IMR-90 (cell line): Measurements from ENCODE around the gene NAXE. TPM values are rescaled to one million over a fixed set of nuclear protein-coding genes. Genes with fewer than 3 reads are reported as not detected.

Experiments used
- ATAC-seq: fragments of 200-7000 bp; cut with Tn5 transposase; 2 replicates; pipeline ENCODE4 v1.9.1; 2020; ENCODE audit warnings: low read depth, mild to moderate bottlenecking, moderate library complexity
- BruUV-seq: library from RNA; stranded (reverse); fragments of 400-500 nt; replicated peaks from 2 replicates; lab custom pipeline; 2021; lab: Mats Ljungman, UMichigan
- CTCF ChIA-PET: fragments of 300-600 bp; formaldehyde crosslinking; extraction: SDS; loops from one replicate; lab custom pipeline; 2021; ENCODE audit warnings: antibody characterized with exemption; lab: Yijun Ruan, JAX
- POLR2A ChIA-PET: fragments of 300-600 bp; sonication (Branson Sonifier 250); formaldehyde crosslinking; loops from one replicate; lab custom pipeline; 2022; ENCODE audit warnings: antibody characterized with exemption; ENCODE audit not compliant: unreplicated experiment; lab: Charles Lee
- DNase-seq: peaks from one replicate; pipeline ENCODE4 v3.0.0; 2013
- H2AFZ ChIP-seq: replicated peaks from 2 replicates; pipeline ENCODE3; 2013; ENCODE audit warnings: low read length, mild to moderate bottlenecking; ENCODE audit not compliant: poor library complexity
- H2AK5ac ChIP-seq: 2 replicates; pipeline ENCODE4 v1.6.1; 2013; ENCODE audit warnings: low read depth, low read length, inconsistent platforms
- H2AK9ac ChIP-seq: replicated peaks from 2 replicates; pipeline ENCODE3; 2013; ENCODE audit warnings: mild to moderate bottlenecking, low read depth, low read length, moderate library complexity; ENCODE audit not compliant: poor library complexity
- H2BK120ac ChIP-seq: 2 replicates; pipeline ENCODE4 v1.6.1; 2013; ENCODE audit warnings: low read depth, low read length, inconsistent platforms
- H2BK15ac ChIP-seq: 3 replicates; pipeline ENCODE4 v1.6.1; 2013; ENCODE audit warnings: low read depth, low read length, inconsistent platforms
- H2BK20ac ChIP-seq: 2 replicates; pipeline ENCODE4 v1.6.1; 2013; ENCODE audit warnings: low read depth, mild to moderate bottlenecking, inconsistent platforms, low read length, moderate library complexity
- H2BK5ac ChIP-seq: 2 replicates; pipeline ENCODE4 v1.6.1; 2013; ENCODE audit warnings: mild to moderate bottlenecking, low read depth, low read length, inconsistent platforms; ENCODE audit not compliant: poor library complexity, severe bottlenecking
- H3K14ac ChIP-seq: replicated peaks from 2 replicates; pipeline ENCODE4 v1.6.1; 2013; ENCODE audit warnings: low read depth, low read length, inconsistent platforms
- H3K18ac ChIP-seq: 2 replicates; pipeline ENCODE4 v1.6.1; 2013; ENCODE audit warnings: low read depth, low read length, control low read depth
- H3K23ac ChIP-seq: 2 replicates; pipeline ENCODE4 v1.6.1; 2013; ENCODE audit warnings: low read depth, low read length, inconsistent platforms
- H3K27ac ChIP-seq: 2 replicates; pipeline ENCODE4 v1.5.1; 2013; ENCODE audit warnings: mild to moderate bottlenecking, control low read depth, low read length; ENCODE audit not compliant: insufficient read depth
- H3K27me3 ChIP-seq: 2 replicates; pipeline ENCODE4 v1.6.1; 2013; ENCODE audit warnings: low read length; ENCODE audit not compliant: control insufficient read depth, insufficient read depth
- H3K36me3 ChIP-seq: 2 replicates; pipeline ENCODE4 v1.6.1; 2013; ENCODE audit warnings: low read length, mixed read lengths; ENCODE audit not compliant: control insufficient read depth, insufficient read depth
- H3K4ac ChIP-seq: 2 replicates; pipeline ENCODE4 v1.6.1; 2013; ENCODE audit warnings: low read depth, low read length, inconsistent platforms
- H3K4me1 ChIP-seq: 2 replicates; pipeline ENCODE4 v1.6.1; 2013; ENCODE audit warnings: low read length, mixed read lengths; ENCODE audit not compliant: control insufficient read depth, insufficient read depth
- H3K4me2 ChIP-seq: 2 replicates; pipeline ENCODE4 v1.6.1; 2013; ENCODE audit warnings: low read depth, mild to moderate bottlenecking, control low read depth, low read length, moderate library complexity
- H3K4me3 ChIP-seq: 2 replicates; pipeline ENCODE4 v1.5.1; 2013; ENCODE audit warnings: low read depth, mild to moderate bottlenecking, control low read depth, low read length, moderate library complexity; ENCODE audit not compliant: insufficient read depth
- H3K56ac ChIP-seq: 2 replicates; pipeline ENCODE4 v1.6.1; 2013; ENCODE audit warnings: low read length, inconsistent platforms; ENCODE audit not compliant: insufficient read depth; ENCODE audit errors: extremely low read depth
- H3K79me1 ChIP-seq, 2 experiments: 2 replicates each; pipeline ENCODE4 v1.6.1; 2013; ENCODE audit warnings: low read length in 2 of 2, inconsistent platforms in 1 of 2, low read depth in 1 of 2
- H3K9ac ChIP-seq: 2 replicates; pipeline ENCODE4 v1.6.1; 2013; ENCODE audit warnings: low read depth, low read length, control low read depth
- H3K9me1 ChIP-seq: 2 replicates; pipeline ENCODE4 v1.6.1; 2013; ENCODE audit warnings: low read length, inconsistent platforms; ENCODE audit not compliant: insufficient read depth
- H3K9me3 ChIP-seq: 2 replicates; pipeline ENCODE4 v1.6.1; 2013; ENCODE audit warnings: low read length; ENCODE audit not compliant: control insufficient read depth, insufficient read depth
- H4K20me1 ChIP-seq: 2 replicates; pipeline ENCODE4 v1.6.1; 2013; ENCODE audit warnings: low read length, inconsistent platforms; ENCODE audit not compliant: insufficient read depth
- H4K5ac ChIP-seq: 2 replicates; pipeline ENCODE4 v1.6.1; 2013; ENCODE audit warnings: mild to moderate bottlenecking, low read depth, low read length, control low read depth
- H4K8ac ChIP-seq, 2 experiments: 2 replicates each; pipeline ENCODE4 v1.6.1; 2013; ENCODE audit warnings: low read depth in 2 of 2, low read length in 2 of 2, control low read depth in 1 of 2, inconsistent platforms in 1 of 2
- H4K91ac ChIP-seq: 2 replicates; pipeline ENCODE4 v1.6.1; 2013; ENCODE audit warnings: low read depth, low read length, inconsistent platforms; ENCODE audit not compliant: insufficient read depth
- BHLHE40 ChIP-seq: fragments of 150-350 bp; IDR thresholded peaks from 2 replicates; pipeline ENCODE4 v1.6.1; 2016; ENCODE audit warnings: mild to moderate bottlenecking, low read depth, low read length
- CEBPB ChIP-seq: IDR thresholded peaks from 2 replicates; pipeline ENCODE4 v1.6.1; 2012; ENCODE audit warnings: low read depth, low read length, improper control_type of control experiment
- ELK1 ChIP-seq: fragments of 150-350 bp; IDR thresholded peaks from 2 replicates; pipeline ENCODE4 v1.6.1; 2016; ENCODE audit warnings: low read depth, mild to moderate bottlenecking, low read length, moderate library complexity, borderline replicate concordance
- MAZ ChIP-seq: IDR thresholded peaks from 2 replicates; pipeline ENCODE4 v1.6.1; 2012; ENCODE audit warnings: low read depth, mild to moderate bottlenecking, low read length, improper control_type of control experiment, moderate library complexity, borderline replicate concordance
- NFE2L2 ChIP-seq: fragments of 150-350 bp; IDR thresholded peaks from 2 replicates; pipeline ENCODE4 v1.6.1; 2016; ENCODE audit warnings: low read depth, mild to moderate bottlenecking, low read length
- POLR2A ChIP-seq: IDR thresholded peaks from 2 replicates; pipeline ENCODE4 v1.6.1; 2012; ENCODE audit warnings: mild to moderate bottlenecking, low read depth, low read length
- RAD21 ChIP-seq: IDR thresholded peaks from 2 replicates; pipeline ENCODE4 v1.6.1; 2012; ENCODE audit warnings: low read length, improper control_type of control experiment
- RFX5 ChIP-seq: IDR thresholded peaks from 2 replicates; pipeline ENCODE4 v1.8.0; 2012; ENCODE audit warnings: low read depth, mild to moderate bottlenecking, low read length, moderate library complexity
- SMC3 ChIP-seq: fragments of 150-350 bp; IDR thresholded peaks from 2 replicates; pipeline ENCODE4 v1.6.1; 2016; ENCODE audit warnings: low read depth, mild to moderate bottlenecking, antibody characterized with exemption, low read length, moderate library complexity
- USF2 ChIP-seq: fragments of 150-350 bp; IDR thresholded peaks from 2 replicates; pipeline ENCODE4 v1.6.1; 2017; ENCODE audit warnings: mild to moderate bottlenecking, antibody characterized with exemption, low read length, low read depth
- WGBS, 2 experiments: methylation state at CpG; one replicate each; pipeline versions ENCODE4 v1.1.5 to v1.1.7; 2013; ENCODE audit warnings: missing lambda C conversion rate in 2 of 2; ENCODE audit not compliant: insufficient read length in 1 of 2; ENCODE audit errors: extremely low coverage in 2 of 2; 5-methylcytosine and 5-hydroxymethylcytosine counted together
- dilution Hi-C: fragments of 300-500 bp; cut with HindIII; formaldehyde crosslinking; loops from one replicate; pipeline ENCODE4 v1.14.3; 2018; ENCODE audit warnings: low sequenced_read_pairs; ENCODE audit not compliant: unreplicated experiment
- in situ Hi-C: fragments of 300-500 bp; cut with MboI; formaldehyde crosslinking; loops from 3 replicates; pipeline ENCODE4 v1.14.3; 2019; ENCODE audit warnings: low sequenced_read_pairs, inconsistent platforms, mixed read lengths
- intact Hi-C: fragments of 100-400 bp; cut with micrococcal nuclease; formaldehyde crosslinking; loops from 2 replicates; pipeline ENCODE4 v1.10.0; 2022
- polyA plus RNA-seq, 3 experiments: library from polyadenylated mRNA; depleted of rRNA; stranded (reverse); fragments of >200 nt; gene quantifications; 2 replicates each; pipeline ENCODE4 v1.2.3, GENCODE V29; 2012; ENCODE audit warnings: low replicate concordance in 1 of 3
- total RNA-seq: library from RNA; depleted of rRNA; stranded (reverse); fragments of >200 nt; gene quantifications from 2 replicates; pipeline ENCODE4 v1.2.3, GENCODE V29; 2012

NAXE gene
- total and polyA plus RNA-seq, 2 of the 4 experiments (the other 2 are of a cell fraction): 61.0 to 74.2 TPM

GRCh38 chr1:156622581-156623297 lies 31.2 kb downstream of the NAXE start:
- Histone ChIP-seq H3K9me3 (no peaks in the 10 kb centered on the region), H2AK9ac (no peak overlapping the region), H3K9me1 (no peaks in the 10 kb centered on the region), H3K14ac (no peak overlapping the region), H3K79me1 (no peaks in the 10 kb centered on the region), H4K8ac (no peak overlapping the region), H3K18ac (no peak overlapping the region), H2BK20ac (no peak overlapping the region), H3K4me1 (peaks cover 4% of the 10 kb centered on the region), H4K5ac (no peak overlapping the region), H3K4ac (no peak overlapping the region), H2BK120ac (no peak overlapping the region), H2BK15ac (no peak overlapping the region), H4K91ac (no peak overlapping the region), H3K4me3 (no peak overlapping the region), H3K36me3 (no peaks in the 10 kb centered on the region), H2AFZ (no peak overlapping the region), H3K9ac (no peak overlapping the region), H2BK5ac (no peak overlapping the region), H4K20me1 (peaks cover 7% of the 10 kb centered on the region), H3K23ac (no peak overlapping the region), H3K27ac (no peak overlapping the region), H3K27me3 (peaks cover 70% of the 10 kb centered on the region), H2AK5ac (no peak overlapping the region), H3K4me2 (no peak overlapping the region), H3K56ac (no peak overlapping the region)
- 65% methylated on average over 2 of the region's 6 CpGs; no CpG with 5 or more reads in 1 of the 2 experiments for WGBS, 2 experiments
- ChIA-PET CTCF (no interaction called here), POLR2A (interaction anchor here (0.6 kb wide), 1 partner anchor 17 kb away, joined by 3 read pairs; no protein-coding TSS in a partner anchor)
- dilution Hi-C loops (no loop called here), intact Hi-C loops (no loop called here), in situ Hi-C loops (loop anchor here (5.0 kb wide), 1 partner anchor 35 kb away; no protein-coding TSS in a partner anchor)
- BruUV-seq: no TSS peak
- no peak for DNase-seq
- ATAC-seq: no peak
- TF ChIP-seq ELK1 (no peak), RAD21 (no peak), USF2 (no peak), CEBPB (no peak), BHLHE40 (no peak), MAZ (no peak), NFE2L2 (no peak), SMC3 (no peak), RFX5 (no peak), POLR2A (no peak)
